Femur (tissue), 1 donor: ENCODE measurements around the gene NDUFA11.

Source experiments
- DNase-seq: peaks from one replicate; pipeline ENCODE4 v3.0.0-alpha.2; 2017

Gene NDUFA11

DNA sequence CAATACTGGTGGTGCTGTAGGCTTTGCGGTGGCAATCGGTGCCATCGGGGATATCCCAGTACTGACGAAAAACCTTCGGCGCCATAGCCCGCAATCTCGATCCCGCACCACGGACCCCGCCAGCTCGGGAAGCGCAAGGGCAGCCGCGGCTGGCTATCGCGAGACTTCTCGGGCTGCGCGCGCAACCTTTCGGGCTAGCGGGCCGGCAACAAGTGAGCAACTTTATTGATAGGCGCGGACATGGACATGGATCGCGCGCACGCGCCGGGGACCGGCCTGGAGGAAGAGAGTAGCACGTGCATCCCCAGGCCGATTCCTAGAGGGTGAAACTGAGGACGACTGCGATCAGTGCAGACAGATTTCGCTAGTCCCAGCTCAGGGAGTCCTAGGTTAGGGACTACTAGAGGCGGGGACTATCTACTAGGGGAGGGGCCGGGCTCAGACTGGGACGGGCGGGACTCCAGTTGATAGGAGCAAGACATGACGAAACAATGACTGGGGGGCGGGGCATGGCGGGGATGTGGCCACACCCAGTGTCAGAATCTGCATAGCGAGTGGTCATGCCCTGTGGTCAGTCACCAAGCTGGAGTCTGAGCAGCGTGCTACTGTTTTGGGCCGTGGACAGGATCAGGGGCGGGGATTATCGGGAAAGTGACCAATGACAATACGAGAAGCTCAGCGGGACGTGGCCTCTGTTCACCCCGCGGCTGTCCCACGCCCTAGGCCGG is at the start of gene NDUFA11:
Gene NDUFA11 (minus strand): TSS at position 167 of the 728 bp plus-strand sequence. CDS start 82 bp downstream, at position 85.
- DNase-seq = peak; percentile 98

GRCh38 chr19:5953030-5953589 is 49.5 kb upstream of the NDUFA11 start:
- DNase-seq = no peak

- DNase-seq = no peak
These were observed 48.8 kb upstream of the NDUFA11 start for GRCh38 chr19:5952193-5953029.

DNA sequence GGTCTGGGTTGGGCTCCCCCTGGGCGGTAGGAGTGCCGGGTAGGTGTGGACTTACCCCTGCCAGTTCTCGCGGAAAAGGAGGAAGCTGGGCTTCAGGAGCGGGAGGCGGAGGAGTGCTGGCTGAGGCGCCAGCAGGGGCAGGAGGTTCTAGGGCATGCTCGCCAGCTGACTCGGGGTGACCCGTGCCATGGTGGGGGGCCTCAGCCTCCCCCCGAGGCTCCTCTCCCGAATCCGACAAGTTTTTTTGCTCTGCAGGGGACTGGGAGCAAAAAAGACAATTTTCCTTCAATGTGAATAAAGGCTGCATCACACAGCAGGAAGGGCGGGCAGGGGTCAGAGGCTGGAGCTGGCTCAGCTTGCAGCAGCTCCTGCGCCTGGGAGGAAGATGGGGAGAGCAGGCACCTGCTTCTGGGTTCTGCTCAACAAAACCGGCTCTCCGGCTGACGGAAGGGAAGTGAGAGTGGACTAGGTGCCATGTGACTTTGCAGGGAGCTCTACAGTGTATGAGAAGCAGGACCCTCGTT is 47.8 kb upstream of the NDUFA11 start:
- DNase-seq = no peak

GRCh38 chr19:5950741-5951140 is 47.2 kb upstream of the NDUFA11 start:
- DNase-seq = no peak

GRCh38 chr19:5949792-5950305 is 46.3 kb upstream of the NDUFA11 start:
- DNase-seq = no peak

DNA sequence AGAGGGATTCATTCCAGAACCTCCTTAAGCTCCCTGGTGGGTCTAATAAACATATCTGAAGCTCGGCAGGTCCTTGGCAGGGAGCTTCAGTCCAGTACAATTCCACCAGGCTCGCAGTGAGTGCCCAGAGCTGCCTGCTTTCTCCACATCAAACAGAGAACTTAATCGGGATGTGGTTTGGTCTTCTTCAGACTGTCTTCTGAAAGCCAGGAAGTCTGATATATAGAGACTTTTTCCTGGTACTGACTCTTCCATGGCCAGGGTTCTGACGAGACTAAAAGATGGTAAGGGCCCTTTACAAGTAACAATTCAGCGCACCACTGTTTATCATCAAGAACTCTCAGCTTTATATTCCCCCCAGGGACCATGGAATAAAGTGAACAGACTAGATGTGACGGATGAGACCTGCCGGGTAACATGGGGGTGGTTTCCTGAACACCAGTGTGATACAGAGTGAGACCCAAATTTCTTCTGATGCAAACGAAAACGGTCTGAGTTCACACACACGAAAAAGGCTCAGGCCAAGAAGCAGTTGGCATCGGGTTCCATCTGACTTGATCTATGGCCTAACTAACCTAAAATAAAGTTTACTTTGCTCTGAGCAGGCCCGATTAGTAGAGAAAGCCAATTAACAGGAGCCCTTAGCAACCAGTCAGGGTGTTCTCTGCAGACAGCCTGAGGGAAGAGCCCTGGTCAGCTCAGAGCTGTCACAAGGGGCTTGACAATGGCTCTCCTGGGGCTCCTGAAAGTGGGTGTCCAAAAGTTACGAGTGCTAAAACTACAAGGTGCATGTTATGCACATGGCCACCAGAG is 45.4 kb upstream of the NDUFA11 start:
- DNase-seq = no peak

DNA sequence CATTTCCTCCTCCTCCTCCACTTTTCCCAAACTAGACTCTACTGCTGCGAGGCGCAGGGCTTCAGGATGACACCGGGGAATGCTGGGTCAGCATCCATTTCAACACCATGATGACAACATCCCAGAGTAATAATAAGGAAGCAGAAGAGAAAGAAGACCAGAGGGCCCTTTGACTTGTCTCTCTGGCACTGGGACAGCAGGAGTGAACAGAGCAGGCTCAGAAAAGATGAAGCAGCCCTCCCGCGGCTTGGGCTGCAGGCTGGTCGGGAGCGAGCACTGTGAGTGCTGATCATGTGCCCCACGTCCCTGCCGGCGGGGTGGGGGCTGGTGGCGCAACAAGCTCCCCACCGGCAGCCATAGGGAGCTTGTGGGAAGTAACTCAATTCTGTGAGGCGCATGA is 43.8 kb upstream of the NDUFA11 start:
- DNase-seq = peak; percentile 51

GRCh38 chr19:5943623-5944022 is 40.0 kb upstream of the NDUFA11 start:
- no peak for DNase-seq

- DNase-seq = peak; percentile 65
These were observed 39.5 kb upstream of the NDUFA11 start for GRCh38 chr19:5943045-5943444.

- DNase-seq = no peak
These were observed 38.1 kb upstream of the NDUFA11 start for GRCh38 chr19:5941673-5942072.

DNA sequence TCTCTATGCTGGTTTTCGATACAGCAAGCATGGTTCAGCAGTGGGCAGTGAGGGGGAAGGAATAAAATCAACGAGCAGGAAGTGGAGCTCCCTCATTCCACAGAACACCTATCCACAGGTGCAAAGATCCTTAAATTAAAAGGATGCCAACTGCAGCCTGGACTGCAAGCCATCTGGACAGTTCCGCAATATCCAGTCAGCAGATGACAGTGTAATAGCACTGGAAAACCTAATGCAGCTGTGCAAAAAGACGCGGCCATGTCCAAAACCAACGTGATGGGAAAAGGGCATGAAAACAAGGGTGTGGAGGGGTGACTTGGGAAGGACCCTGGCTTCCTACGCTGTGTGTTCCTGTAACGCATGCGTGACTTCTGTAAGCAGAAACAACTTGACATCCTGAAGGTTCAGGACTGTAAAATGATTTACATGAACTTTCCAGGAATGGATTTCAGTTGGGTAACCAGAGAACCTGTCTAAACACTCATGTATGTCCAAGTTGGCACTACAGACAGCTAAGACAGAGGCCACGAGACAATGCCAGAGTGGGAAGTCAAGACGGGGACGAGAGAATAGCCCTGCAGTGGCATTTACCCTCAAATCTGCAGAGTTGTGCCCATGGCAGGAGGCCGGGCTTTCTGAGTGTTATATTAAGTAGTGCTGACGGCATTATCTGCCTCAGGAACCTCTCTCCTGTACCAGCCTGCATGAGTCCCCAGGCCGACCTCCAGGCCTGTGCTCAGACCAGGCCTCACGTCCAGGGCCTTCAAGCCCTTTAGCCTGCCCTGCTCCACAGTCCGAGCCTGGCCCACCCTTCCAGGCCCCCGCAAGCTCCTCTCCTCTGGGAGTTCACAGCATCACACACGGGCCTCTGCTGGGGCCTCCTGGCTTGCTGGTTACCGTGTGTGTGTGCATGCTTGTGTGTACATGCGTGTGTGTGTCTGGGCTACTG is 36.9 kb upstream of the NDUFA11 start:
- no peak for DNase-seq

GRCh38 chr19:5937550-5937949 is 34.0 kb upstream of the NDUFA11 start:
- DNase-seq = no peak

DNA sequence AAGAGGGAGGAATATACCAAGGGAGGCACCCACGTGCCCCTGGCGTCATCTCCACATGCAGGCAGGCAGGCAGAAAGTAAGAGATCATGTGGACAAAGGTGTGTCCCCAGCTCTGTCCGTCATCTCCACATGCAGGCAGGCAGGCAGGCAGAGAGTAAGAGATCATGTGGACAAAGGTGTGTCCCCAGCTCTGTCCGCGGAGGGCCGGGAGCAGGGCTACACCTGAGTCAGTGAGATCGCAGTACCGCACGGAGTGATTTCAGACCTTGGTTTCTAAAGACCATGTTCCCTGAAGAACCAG is 32.7 kb upstream of the NDUFA11 start:
- no peak for DNase-seq

DNA sequence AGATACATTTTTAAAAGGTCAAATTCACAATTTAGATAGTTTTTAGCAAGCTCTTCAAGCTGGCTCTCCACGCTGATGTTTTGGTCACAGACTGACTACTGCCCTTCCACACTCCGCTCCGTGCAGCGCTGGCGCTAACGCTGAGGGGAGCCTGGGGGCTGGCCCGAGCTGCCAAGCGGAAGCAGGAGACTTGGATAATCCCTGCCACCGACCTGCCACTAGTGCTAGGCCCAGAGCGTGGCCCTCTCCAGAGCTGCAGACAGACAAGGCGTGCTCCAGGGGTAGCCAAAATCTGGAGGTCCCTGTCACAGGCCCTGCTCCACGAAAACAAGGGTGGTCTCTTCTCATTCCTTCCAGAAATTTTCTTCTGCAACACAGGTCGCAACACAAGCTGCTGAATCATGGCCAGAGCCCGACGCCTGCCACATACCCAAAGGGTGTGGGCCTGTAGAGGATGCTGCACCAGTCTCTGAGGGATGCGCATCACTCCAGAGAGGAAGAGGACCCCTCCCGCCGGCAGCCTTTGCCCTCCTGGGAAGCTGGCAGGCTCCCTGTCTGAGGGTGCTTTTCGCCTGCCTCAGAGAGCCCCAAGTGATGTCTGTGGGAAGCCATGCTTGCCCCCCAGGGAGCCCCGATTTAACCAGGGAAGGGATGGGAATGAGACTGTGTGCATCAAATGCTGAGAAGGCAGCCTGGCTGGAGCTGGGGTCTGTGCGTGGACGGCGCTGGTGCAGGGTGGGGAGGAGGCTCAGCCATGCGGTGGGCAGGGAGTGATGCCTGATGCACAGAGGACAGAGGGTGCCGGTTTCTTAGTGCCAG is 32.1 kb upstream of the NDUFA11 start:
- no peak for DNase-seq

DNA sequence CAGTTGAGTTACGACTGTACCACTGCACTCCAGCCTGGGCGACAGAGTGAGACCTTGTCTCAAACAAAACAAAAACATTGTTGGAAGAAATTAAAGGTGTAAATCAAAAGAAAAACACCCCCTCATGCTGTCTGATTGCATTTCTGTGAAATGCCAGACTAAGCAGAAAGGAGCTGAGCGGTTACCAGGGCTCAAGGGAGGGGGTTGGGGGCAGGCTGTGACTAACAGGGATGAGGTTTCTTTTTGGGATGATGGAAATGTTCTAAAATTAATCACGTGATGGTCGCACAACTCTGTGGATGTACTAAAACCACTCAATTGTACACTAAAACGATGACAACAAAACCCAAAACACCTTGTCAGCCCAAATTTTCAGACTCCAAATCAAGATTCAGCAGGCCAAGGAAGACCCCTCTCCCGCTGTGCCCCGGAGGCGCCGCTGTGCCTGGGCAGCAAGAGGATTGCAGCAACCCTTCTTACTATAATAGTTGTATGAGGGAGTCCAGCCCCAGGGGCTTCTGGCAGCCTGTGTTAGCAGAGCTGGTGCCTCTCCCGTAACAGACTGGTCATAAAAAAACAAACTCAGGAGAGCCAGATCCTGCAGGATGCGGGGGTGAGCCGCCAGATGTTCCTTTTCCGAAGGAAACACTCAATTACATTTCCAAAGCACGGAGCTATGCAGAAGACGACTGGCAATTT is 31.3 kb upstream of the NDUFA11 start:
- DNase-seq = peak; percentile 77

DNA sequence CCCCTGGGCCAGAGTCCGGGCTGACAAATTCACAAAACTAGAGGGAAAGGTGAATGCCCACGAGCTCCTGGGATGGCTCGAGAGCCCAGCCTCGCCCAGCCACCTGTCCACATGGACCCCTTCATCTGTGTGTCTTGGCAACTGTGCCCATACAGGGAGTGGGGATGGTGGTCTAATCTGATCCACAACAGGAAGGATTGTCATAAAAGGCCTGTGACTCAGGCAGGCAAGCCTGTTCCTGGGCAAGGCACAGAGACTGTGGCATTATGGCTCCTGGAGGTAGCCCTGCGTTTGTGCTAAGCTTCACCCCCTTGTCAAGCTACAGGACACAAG is 30.4 kb upstream of the NDUFA11 start:
- no peak for DNase-seq

DNA sequence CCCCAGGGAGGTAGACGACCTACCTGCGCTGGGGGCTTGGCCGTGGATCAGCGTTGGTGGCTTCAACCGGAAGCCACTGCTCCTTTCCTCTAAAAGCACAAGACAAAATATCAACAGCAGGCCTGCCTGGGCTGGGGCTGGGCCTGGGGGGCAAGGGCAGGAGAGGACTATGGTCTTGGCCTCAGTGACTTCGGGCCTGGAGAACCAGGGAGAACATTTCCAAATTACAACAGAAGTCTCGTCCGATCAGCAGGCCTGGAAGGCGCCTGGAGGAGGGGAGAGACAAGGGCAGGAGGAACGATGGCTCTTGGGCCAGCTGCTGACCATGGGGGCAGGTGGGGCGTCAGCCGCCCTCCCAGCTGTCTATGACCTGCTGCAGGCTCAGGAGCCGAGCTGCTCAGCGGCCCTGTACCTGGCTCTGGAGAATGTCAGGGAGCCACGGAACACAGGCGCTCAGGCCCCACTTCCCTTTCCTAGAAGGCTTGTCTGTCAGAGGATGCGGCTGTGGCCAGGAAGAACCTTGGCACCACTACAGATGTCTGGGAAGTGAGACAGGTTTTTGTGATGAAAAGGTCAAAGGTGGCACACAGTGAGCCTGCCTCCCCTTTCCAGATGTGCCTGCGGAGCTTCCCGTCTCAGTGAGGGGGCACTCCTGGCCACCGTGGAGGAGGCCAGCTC is 29.9 kb upstream of the NDUFA11 start:
- DNase-seq = no peak

DNA sequence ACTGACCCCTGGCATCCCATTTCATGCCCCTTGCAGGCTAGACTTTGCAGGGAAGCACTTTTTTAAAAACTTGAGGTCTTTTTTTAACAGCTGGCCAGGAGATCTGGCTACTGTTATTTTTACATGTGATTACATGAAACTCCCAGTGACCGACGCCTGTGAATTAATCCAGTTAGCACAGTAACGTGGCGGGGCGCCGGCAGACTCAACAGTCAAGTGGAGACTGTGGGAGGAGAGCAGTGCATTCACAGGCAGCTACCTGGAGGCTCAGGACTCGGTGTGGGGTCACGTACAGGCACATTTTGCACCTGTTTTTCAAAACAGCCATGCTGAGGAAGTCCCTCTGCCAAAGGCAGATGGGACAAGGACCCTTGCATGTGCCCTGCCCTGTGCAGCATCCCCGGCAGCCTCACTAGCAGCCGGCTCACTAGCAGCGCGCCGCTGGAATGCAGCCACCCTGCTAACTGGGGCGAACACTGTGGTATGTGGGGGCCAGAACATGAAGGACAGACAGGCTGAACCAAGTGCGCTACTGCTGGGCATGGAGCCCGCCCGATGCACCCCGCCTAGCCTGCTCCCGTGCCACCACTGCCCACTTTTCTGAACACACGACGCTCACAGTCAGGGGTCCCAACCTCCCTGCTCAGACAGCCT is 29.1 kb upstream of the NDUFA11 start:
- no peak for DNase-seq
